Measurements from ENCODE around the gene IDH3B. TPM values are rescaled to one million over a fixed set of nuclear protein-coding genes. Genes with fewer than 3 reads are reported as not detected.

Gene IDH3B
- total RNA-seq, 1 donor from 2014 or later, result 247 TPM

DNA sequence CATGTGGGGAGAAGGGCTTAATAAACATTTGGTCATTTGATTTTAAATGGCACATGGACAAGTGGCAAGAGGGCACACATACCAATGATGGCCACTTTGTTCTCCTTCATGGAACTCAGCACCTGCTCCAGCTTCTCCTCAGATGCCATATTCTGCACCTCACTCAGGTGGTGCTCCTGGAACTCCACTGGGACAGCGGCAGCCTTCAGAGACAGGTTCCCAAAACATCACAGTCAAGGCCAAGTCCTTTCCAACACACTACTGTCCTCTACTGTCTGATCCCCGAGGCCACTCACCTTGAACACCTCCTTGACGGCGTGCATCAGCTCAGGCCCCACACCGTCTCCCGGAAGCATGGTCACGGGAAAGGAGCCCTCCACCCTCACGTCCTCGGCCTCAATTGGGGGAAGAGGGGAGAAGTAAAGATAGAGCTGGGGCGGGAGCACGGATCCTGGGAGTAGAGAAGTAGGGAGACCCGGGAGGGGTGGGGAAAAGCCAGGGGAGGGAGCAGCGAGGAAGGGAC is 591 bp downstream of the IDH3B start:
- intact Hi-C loops (cut with micrococcal nuclease), result no loop called here
- no peak for DNase-seq
- ATAC-seq, result no peak

- ATAC-seq, result no peak
- intact Hi-C loops (cut with micrococcal nuclease), result no loop called here
- no peak for DNase-seq
Measured at GRCh38 chr20:2659547-2659946, 4.5 kb downstream of the IDH3B start.

DNA sequence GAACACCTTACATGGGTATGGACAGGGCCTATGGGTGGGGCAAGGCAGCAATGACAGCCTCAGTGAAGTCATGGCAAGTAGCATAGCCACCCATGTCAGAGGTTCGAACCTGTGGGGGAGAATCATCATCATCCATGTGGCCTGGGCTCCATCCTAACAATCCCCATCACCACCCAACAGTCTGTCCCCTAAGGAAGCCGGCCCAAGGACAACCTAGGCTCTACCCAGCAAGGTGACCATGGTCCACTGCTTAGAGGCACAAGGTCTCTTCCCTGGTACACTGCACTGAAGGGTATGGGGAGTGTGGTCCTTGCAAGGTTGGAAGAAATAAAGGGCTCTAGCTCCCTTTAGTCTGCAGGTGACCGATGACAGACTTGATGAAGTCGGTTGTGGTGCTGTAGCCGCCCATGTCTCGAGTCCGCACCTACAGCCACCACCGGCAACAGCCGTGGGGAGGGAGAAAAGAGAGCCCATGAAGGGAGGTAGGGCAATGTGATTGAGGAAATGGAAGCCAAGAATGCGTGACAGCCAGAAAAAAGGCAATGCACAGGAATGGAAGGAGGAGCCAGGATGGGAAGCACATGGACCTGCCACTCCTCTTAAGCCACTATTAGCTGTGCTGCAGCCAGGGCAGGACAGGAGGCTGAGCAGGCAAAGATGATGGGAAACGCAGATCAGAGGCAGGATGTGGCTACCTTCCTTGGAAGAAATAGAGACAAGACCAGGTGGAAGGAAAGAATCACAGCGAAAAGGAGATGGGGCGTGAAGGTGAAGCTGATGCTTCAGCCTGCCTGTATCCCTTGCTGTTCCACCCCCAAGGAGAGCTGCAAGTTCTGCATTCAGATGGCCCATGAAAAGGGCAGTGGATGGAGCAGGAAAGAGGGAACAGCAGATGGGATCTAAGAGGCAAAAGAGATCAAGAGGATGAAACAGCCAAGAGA is 5.3 kb downstream of the IDH3B start:
- no peak for DNase-seq
- intact Hi-C loops (cut with micrococcal nuclease), result no loop called here
- ATAC-seq, result no peak

- DNase-seq, result no peak
- intact Hi-C loops (cut with micrococcal nuclease), result no loop called here
- ATAC-seq, result no peak
Measured at GRCh38 chr20:2657674-2658073, 6.3 kb downstream of the IDH3B start.

- ATAC-seq, result no peak
- DNase-seq, result no peak
- intact Hi-C loops (cut with micrococcal nuclease), result no loop called here
Measured at GRCh38 chr20:2657241-2657640, 6.8 kb downstream of the IDH3B start.

GRCh38 chr20:2656471-2657117 is 7.4 kb downstream of the IDH3B start:
- intact Hi-C loops (cut with micrococcal nuclease), result no loop called here
- DNase-seq (no peak), ATAC-seq (no peak)

DNA sequence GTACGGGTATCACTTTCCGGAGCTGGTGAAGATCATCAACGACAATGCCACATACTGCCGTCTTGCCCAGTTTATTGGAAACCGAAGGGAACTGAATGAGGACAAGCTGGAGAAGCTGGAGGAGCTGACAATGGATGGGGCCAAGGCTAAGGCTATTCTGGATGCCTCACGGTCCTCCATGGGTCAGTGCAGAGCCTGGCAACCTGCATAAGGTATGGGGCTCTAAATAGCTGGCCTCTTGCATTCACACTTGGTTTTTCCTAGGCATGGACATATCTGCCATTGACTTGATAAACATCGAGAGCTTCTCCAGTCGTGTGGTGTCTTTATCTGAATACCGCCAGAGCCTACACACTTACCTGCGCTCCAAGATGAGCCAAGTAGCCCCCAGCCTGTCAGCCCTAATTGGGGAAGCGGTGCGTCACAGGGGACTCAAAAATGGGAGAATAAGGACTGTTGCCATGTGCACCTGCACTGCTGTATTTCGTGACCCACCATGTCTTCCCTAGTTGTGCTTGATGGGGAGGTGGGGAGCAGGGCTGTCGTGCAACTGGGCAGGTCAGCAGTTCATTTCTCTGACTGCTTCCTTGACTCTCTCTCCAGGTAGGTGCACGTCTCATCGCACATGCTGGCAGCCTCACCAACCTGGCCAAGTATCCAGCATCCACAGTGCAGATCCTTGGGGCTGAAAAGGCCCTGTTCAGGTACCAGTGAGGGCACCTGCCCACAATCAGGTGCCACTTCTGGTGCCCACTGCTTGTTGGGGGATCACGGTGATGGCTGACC is 8.5 kb downstream of the IDH3B start:
- DNase-seq (no peak), ATAC-seq (no peak)
- intact Hi-C loops (cut with micrococcal nuclease), result no loop called here

DNA sequence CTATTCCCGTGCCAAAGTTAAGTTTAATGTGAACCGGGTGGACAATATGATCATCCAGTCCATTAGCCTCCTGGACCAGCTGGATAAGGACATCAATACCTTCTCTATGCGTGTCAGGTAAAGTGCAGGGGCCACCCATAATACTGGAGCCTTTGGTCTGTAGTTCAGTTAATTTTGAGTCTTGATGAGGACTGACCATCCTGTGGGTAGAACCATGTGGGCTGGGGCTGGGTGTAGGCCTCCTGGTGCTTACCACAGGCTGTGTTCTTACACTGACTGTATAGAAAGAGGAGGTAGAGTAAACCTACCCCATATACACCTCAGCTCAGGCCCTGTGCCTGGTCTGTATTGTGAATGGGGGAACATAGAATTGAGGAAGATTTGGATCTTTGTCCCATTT is 9.2 kb downstream of the IDH3B start:
- ATAC-seq, result no peak
- no peak for DNase-seq
- intact Hi-C loops (cut with micrococcal nuclease), result no loop called here

DNA sequence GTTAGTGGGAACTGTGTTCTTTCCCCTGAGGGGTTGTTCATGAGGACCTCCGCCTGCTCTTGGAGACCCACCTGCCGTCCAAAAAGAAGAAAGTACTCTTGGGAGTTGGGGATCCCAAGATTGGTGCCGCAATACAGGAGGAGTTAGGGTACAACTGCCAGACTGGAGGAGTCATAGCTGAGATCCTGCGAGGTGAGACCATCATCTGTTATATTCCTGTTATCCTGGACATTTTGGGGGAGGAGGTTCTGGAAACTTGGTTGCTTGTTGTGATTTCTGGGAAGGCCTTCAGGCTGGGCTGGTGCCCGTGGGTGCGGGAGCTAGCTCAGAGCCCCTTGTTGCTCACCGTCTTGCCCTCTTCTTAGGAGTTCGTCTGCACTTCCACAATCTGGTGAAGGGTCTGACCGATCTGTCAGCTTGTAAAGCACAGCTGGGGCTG is 9.6 kb downstream of the IDH3B start:
- no peak for DNase-seq
- no peak for ATAC-seq
- intact Hi-C loops (cut with micrococcal nuclease), result no loop called here

GRCh38 chr20:2653556-2654383 is 10.2 kb downstream of the IDH3B start:
- DNase-seq (no peak), ATAC-seq (no peak)
- intact Hi-C loops (cut with micrococcal nuclease), result no loop called here

GRCh38 chr20:2652724-2653555 is 11.1 kb downstream of the IDH3B start:
- ATAC-seq (peak; percentile 72), DNase-seq (peak; percentile 66)
- intact Hi-C loops (cut with micrococcal nuclease), result no loop called here

DNA sequence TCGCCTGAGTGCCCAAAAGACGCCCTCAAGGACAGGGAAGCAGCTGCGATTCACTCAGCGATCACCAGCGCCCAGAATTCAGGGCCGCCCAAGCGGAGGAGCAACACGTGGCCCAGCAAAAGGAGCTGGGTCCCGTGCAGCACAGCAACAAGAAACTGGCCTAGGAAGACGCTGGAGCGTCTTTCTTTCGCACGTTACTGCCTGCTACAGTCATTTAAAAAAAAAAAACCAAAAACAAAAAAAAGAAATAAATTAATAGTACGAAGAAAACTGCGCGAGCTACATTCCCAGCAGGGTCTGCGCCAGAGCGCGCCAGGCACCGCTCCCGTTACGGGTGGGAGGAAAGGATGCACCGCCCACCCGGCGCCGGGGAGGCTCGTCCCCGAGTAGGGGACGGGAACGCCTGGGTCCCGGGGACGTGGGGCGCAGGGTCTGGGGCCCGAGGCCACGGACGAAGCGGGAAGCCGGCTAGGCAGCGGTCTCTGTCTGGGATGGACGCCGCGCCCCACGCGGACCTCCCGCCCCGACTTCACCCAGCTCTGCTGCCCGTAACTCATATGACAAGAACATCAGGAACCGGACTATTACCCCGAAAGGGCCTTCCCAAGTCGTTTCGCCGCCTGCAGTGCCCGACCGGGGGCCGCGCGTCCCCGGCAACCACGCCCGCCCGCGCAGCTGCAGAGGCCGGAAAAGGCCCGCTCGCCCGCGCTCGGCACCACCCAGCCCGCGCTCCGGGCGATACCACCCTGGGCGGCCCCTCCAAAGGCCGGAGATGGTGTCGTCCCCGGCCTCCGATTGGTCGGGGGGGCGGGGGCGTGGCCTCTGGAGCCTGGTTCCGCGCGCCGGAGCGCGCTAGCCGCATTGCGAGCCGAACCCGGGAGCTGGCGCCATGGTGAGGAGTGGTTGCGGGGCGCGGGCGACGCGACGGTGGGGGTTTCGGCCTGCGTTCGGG is 12.0 kb downstream of the IDH3B start, which contains the start of gene NOP56:
TSS of gene NOP56 (plus strand) at position 861 of the 952 bp plus-strand sequence. CDS start at position 890, 29 bp downstream.
- ATAC-seq, result peak; percentile 98
- peak; percentile 95 for DNase-seq
- intact Hi-C loops (cut with micrococcal nuclease), result no loop called here

GRCh38 chr20:2643708-2644107 is 20.3 kb downstream of the IDH3B start:
- intact Hi-C loops (cut with micrococcal nuclease), result no loop called here
- ATAC-seq (no peak), DNase-seq (no peak)

DNA sequence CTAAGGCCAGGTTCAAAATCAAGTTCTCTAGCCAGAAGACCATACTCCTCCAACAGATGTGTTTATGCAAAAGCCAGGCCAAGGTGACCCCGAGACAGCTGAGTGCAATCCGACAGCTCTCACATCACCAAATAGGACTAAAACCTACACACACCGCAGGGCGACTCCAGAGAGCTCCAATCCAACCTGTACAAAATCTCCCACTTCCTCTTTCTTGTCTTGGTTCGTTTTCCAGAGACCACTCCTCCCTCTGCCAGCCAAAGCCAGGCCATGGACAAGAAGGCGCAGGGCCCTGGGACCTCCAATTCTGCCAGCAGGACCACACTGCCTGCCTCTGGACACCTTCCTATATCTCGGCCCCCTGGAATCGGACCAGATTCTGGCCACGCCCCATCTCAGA is 23.1 kb downstream of the IDH3B start:
- DNase-seq (no peak), ATAC-seq (no peak)
- intact Hi-C loops (cut with micrococcal nuclease), result no loop called here

- DNase-seq, result no peak
- no peak for ATAC-seq
- intact Hi-C loops (cut with micrococcal nuclease), result no loop called here
Measured at GRCh38 chr20:2640260-2640659, 23.8 kb downstream of the IDH3B start.

GRCh38 chr20:2637246-2637645 is 26.8 kb downstream of the IDH3B start:
- no peak for ATAC-seq
- intact Hi-C loops (cut with micrococcal nuclease), result no loop called here
- no peak for DNase-seq

DNA sequence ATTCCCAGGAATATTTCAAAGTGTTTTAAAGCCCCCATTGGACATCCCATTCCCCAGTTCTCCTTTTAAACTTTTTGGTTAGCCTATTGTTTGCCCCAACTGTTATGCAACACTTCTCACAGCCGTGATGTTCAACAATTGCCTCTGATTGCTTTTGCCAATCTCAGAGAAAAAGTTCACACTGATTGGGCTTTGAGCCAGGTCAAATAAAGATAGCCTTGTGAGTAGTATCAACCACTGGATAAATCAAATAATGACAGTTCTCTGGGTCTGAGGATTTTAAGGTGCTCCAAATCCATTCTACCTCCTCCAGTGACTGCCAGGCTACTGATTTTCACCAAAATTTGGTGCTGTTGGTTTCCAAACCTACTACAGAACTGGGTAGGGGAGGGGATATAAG is 30.6 kb downstream of the IDH3B start:
- DNase-seq, result no peak
- no peak for ATAC-seq
- intact Hi-C loops (cut with micrococcal nuclease), result no loop called here
